Measurements from ENCODE around the gene ANK2. TPM values are rescaled to one million over a fixed set of nuclear protein-coding genes. Genes with fewer than 3 reads are reported as not detected.

The ANK2 gene
- total and polyA plus RNA-seq, 5 donors, result 78.6 to 377 (median 335) TPM

DNA sequence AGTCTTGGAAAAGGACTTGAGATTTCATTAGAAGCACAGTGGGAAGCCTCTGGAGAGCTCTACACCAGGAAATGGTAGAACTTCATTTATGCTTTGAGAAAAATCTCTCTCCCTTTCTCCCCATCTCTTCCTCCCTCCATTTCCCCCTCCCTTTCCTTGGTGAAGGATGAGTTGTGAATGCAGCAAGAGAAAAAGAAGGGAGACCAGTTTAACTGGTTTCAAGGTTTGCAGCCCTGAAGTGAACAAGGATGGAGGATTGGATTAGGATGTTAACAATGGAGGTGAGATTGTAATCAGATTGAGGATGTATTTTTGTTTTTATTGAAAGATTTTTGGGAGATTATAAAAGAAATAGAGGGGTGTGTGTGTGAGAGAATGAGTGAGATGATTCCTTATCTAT lies 99.5 kb downstream of the ANK2 start:
- Histone ChIP-seq H3K27me3 (ENCODE audit: control insufficient read depth, insufficient read depth) (no peaks in the 10 kb centered on the region), H3K4me1 (ENCODE audit: control insufficient read depth, insufficient read depth, low read length) (peaks cover 6% of the 10 kb centered on the region), H3K9me3 (ENCODE audit: control insufficient read depth, low read length) (no peaks in the 10 kb centered on the region), H3K27ac (ENCODE audit: low read length) (no peak overlapping the region), H3K4me3 (ENCODE audit: low read length) (no peak overlapping the region)
- ATAC-seq (no peak), DNase-seq (no peak)
- intact Hi-C loops (cut with DNase I), result no loop called here

DNA sequence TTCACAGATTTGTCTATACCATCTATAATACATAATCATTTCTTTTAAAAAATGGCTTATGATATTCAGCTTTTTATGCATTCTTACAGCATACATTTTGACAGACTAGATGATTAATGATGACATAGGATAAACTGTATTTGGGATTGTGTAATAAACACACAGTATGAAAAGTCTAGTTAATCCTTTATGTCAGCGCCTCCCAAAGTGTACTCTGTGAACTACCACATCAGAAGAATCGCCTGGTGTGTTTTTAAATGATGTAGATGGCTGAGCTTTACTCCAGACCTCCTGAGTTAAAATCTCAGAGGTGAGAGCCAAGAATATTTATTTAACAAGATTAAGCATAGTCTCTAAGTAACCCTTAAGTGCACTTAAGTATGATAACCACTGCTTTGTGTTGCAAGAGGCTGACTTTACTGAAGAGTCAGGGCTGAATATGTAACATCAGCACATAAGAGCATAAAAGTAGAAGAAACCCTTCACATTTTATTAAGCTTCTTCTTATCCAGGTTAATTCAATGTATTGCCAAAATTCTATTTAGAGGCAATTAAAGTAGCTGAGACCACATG lies 104.2 kb downstream of the ANK2 start:
- H3K27ac ChIP-seq (ENCODE audit: low read length), result no peak overlapping the region
- no peak for DNase-seq
- no peak overlapping the region for H3K4me3 ChIP-seq (ENCODE audit: low read length)
- no peak for ATAC-seq
- H3K27me3 ChIP-seq (ENCODE audit: control insufficient read depth, insufficient read depth), result no peaks in the 10 kb centered on the region
- intact Hi-C loops (cut with DNase I), result no loop called here
- H3K4me1 ChIP-seq (ENCODE audit: control insufficient read depth, insufficient read depth, low read length), result peaks cover 3% of the 10 kb centered on the region
- H3K9me3 ChIP-seq (ENCODE audit: control insufficient read depth, low read length), result no peaks in the 10 kb centered on the region
- 63% methylated on average over 2 of the region's 2 CpGs for WGBS

DNA sequence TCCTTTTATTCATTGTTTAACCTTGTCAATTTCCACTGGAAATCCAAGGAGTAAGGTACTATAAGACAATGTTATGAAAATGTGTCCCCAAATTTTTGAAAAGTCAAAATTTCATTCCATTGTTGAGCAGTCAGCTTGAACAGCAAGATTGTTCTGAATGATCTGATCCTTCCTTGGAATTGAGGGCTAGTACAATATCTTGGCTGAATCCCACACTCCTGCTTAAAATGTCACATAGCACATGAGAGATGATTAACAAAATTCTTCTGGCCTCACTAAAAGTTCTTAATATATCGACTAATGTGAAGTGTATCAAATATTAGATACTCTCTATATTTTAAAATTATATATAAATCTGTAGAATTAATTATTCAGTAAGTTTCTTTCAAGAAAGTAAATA lies 104.8 kb downstream of the ANK2 start:
- Histone ChIP-seq H3K4me3 (ENCODE audit: low read length) (no peak overlapping the region), H3K27me3 (ENCODE audit: control insufficient read depth, insufficient read depth) (no peaks in the 10 kb centered on the region), H3K9me3 (ENCODE audit: control insufficient read depth, low read length) (no peaks in the 10 kb centered on the region), H3K4me1 (ENCODE audit: control insufficient read depth, insufficient read depth, low read length) (peaks cover 3% of the 10 kb centered on the region), H3K27ac (ENCODE audit: low read length) (no peak overlapping the region)
- WGBS, result 53% methylated on average over 1 of the region's 1 CpG
- DNase-seq, result no peak
- intact Hi-C loops (cut with DNase I), result no loop called here
- ATAC-seq, result peak in 1 of 2 donors; percentile 55

DNA sequence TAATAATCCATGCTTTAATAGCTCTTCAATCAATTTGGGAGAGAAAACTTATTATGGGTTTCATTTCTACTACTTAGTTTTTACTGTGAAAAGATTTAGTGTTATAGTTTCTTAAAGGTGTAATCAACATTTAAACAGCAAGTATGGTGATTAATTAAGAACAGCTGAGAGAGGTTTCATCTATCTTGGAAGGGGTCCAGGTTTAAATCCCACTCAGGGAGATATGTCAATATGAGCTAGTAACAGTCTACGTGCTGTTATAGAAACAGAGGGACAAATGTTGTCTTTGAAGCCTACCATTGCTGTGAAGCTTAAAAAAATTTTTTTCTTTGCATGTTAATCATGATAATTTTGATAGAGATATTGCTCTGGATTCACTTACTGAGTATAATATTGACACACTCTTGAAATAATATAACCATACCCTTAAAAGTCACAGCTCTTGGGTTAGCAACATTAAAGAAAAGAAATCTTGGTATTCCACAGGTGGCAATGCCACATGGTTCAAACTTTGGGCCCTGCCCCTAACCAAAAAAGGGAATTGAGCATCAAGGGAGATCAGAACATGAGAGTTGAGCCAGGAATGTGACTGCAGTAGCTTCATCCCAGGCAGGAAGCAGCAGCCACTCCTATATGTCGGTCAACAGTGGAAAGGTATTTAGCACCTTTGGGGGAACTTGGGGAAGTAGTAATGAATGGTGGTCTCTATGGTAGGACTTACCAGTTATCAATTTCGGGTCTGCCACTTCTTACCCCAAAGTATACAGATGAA lies 107.8 kb downstream of the ANK2 start:
- intact Hi-C loops (cut with DNase I), result no loop called here
- Histone ChIP-seq H3K4me3 (ENCODE audit: low read length) (no peak overlapping the region), H3K9me3 (ENCODE audit: control insufficient read depth, low read length) (no peaks in the 10 kb centered on the region), H3K4me1 (ENCODE audit: control insufficient read depth, insufficient read depth, low read length) (peaks cover 3% of the 10 kb centered on the region), H3K27ac (ENCODE audit: low read length) (no peak overlapping the region), H3K27me3 (ENCODE audit: control insufficient read depth, insufficient read depth) (no peaks in the 10 kb centered on the region)
- 26% methylated on average over 3 of the region's 3 CpGs for WGBS
- ATAC-seq (no peak), DNase-seq (no peak)

DNA sequence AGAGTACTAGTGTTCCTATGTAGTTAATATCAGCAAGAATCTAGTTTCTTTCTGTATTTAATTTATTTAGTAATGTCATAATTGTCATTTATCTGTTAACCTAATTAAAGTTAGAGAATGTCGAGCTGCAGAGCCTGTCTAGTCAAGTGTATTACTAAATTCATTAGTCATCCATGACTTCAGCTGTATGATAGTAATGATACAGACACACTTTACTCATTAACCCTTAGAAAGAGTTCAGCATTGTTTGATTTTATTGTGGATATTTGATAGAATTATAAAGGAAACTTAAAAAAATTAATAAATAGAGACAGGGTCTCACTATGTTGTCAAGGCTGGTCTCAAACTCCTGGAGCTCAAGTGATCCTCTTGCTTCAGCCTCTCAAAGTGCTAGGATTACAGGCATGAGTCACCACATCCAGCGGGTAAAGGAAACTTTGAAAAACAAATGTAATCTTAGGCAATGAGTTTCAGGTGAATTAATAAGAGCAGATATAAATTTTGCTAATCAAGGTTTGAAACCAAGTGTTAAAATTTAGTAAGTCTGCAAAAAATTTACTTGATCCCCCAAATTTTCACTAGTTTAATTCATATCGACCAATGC lies 110.6 kb downstream of the ANK2 start:
- DNase-seq, result no peak

DNA sequence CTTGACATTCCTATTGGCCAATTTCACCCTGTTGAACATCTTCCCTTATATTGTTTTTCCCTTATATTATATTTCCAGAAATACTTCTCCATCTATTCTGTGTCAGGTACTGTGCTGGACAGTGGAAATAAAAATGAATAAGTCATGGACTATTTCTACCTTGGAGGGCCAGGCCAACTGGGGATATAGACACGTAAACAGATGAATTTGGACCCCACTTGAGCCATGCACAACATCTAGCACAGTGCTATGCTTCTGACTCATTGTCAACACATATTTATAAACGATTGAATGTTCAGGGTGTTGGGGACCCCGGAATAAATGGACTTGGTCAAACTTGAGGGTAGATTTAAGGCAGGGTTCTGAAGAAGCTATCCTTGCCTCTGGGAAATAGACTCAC lies 111.1 kb downstream of the ANK2 start:
- DNase-seq (no peak), ATAC-seq (no peak)
- Histone ChIP-seq H3K27ac (ENCODE audit: low read length) (no peak overlapping the region), H3K4me3 (ENCODE audit: low read length) (no peak overlapping the region), H3K9me3 (ENCODE audit: control insufficient read depth, low read length) (no peaks in the 10 kb centered on the region), H3K4me1 (ENCODE audit: control insufficient read depth, insufficient read depth, low read length) (peaks cover 2% of the 10 kb centered on the region), H3K27me3 (ENCODE audit: control insufficient read depth, insufficient read depth) (no peaks in the 10 kb centered on the region)
- intact Hi-C loops (cut with DNase I), result no loop called here
- WGBS, result 86% methylated on average over 3 of the region's 3 CpGs

More for the DNA sequence above, 110.6 kb downstream of the ANK2 start:
- ATAC-seq, result no peak
- no peaks in the 10 kb centered on the region for H3K27me3 ChIP-seq (ENCODE audit: control insufficient read depth, insufficient read depth)
- no peak overlapping the region for H3K4me3 ChIP-seq (ENCODE audit: low read length)
- 82% methylated on average over 3 of the region's 3 CpGs for WGBS
- peaks cover 2% of the 10 kb centered on the region for H3K4me1 ChIP-seq (ENCODE audit: control insufficient read depth, insufficient read depth, low read length)
- no peaks in the 10 kb centered on the region for H3K9me3 ChIP-seq (ENCODE audit: control insufficient read depth, low read length)
- no peak overlapping the region for H3K27ac ChIP-seq (ENCODE audit: low read length)
- intact Hi-C loops (cut with DNase I), result no loop called here

DNA sequence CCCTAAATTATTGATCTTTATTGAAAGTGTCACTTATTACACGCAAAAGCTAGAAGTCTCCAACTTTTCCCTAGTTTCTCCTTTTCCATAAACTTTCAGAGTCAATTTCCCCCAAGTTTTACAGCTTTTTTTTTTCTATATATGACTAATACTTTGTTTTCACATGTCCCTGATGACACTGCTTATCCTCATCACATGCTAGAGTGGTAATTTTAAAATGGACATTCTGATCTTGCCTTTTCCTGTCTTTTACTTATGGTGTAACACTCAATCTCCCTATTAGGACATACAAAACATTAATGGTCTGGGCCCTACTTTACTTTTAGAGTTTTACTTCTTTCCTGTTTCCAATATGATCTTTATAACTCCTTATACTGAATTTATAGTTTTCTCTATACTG lies 112.6 kb downstream of the ANK2 start:
- 97% methylated on average over 1 of the region's 1 CpG for WGBS
- ATAC-seq, result no peak
- Histone ChIP-seq H3K4me1 (ENCODE audit: control insufficient read depth, insufficient read depth, low read length) (peaks cover 2% of the 10 kb centered on the region), H3K9me3 (ENCODE audit: control insufficient read depth, low read length) (no peaks in the 10 kb centered on the region), H3K27me3 (ENCODE audit: control insufficient read depth, insufficient read depth) (no peaks in the 10 kb centered on the region), H3K27ac (ENCODE audit: low read length) (no peak overlapping the region), H3K4me3 (ENCODE audit: low read length) (no peak overlapping the region)
- DNase-seq, result no peak
- intact Hi-C loops (cut with DNase I), result no loop called here

DNA sequence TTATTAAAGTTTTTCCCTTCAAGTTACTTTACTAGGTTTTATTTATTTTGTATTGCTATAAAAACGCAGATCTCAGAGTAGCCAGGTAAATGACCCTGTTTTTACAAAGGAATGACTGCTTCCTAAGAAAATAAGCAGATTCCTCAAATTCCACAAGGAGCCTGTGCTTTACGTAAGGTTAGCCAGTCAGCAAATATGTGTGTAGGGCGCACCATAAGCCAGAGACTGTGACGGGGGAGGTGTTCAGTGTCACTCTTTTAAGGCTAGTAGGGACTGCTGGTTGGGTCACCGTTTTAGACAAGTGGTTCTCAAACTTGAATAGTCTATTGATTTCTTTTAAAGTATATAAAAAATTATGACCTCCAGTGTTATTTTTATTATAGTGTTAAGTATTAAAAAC lies 119.9 kb downstream of the ANK2 start:
- no peaks in the 10 kb centered on the region for H3K27me3 ChIP-seq (ENCODE audit: control insufficient read depth, insufficient read depth)
- DNase-seq (no peak), ATAC-seq (no peak)
- 64% methylated on average over 5 of the region's 5 CpGs for WGBS
- intact Hi-C loops (cut with DNase I), result no loop called here
- peaks cover 1% of the 10 kb centered on the region for H3K4me1 ChIP-seq (ENCODE audit: control insufficient read depth, insufficient read depth, low read length)
- no peak overlapping the region for H3K4me3 ChIP-seq (ENCODE audit: low read length)
- no peak overlapping the region for H3K27ac ChIP-seq (ENCODE audit: low read length)
- no peaks in the 10 kb centered on the region for H3K9me3 ChIP-seq (ENCODE audit: control insufficient read depth, low read length)

DNA sequence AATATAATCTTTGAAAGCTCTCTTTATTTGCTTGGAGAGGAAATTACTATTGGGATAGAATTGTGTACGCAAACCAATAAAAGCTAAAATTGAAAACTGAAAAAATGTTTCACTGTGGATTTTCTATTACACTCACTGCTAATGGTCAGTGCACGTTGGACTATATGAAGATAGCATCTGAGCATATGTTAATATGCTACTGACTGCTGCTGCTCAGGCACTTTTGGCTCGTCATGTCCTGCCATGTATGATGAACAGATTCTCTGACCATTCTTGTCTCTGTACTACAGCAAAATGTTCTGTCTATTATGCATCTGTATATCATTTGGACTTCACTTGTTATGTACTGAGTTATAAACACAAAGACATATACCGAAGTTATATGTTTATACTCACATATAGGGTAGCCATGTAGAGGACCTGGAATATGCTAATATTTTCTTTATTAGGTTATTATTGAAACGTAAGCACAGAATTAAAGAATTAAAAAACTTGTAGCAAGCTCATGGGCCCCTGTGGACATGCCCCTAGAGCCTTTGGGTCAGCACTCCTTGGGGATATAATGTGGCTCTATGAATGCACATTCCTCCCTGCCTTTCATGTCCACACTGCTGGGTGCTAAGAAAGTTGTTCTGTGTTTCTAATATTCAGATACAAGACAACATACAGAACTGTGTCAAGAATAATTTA lies 120.8 kb downstream of the ANK2 start:
- Histone ChIP-seq H3K4me1 (ENCODE audit: control insufficient read depth, insufficient read depth, low read length) (peaks cover 1% of the 10 kb centered on the region), H3K9me3 (ENCODE audit: control insufficient read depth, low read length) (no peaks in the 10 kb centered on the region), H3K27me3 (ENCODE audit: control insufficient read depth, insufficient read depth) (no peaks in the 10 kb centered on the region), H3K27ac (ENCODE audit: low read length) (no peak overlapping the region), H3K4me3 (ENCODE audit: low read length) (no peak overlapping the region)
- ATAC-seq (peak in 1 of 2 donors; percentile 38), DNase-seq (no peak)
- intact Hi-C loops (cut with DNase I), result no loop called here
- 72% methylated on average over 5 of the region's 5 CpGs for WGBS

DNA sequence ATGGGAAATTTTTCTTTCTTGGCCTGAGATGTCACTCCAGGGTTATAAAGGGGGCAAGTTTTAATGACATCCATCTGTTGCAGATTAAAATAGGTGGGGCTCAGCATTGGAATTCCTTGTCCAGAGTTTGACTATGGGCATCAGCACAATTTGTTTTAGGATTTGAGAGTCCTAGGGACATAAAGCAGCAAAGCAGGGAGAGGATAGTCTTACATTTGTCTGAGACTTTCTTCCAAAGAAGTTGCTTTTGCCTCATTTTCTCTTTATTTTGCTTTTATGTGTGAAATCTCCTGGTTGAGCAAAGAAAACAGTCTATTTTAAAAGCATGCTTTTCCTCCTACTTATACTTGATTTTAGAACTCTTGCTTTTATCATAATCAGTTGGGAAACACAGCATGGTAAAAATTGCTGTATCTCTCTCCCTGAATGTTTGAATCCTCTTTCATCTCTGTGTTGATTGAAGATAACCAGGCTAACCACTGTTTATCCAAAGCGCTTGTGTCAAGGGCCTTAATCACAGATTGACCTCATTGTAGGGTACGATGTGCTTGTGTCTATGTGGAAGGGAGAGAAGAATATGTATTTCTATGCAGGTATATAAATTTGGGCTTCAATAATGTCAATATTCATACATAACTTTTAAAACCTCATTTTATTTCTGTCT lies 121.5 kb downstream of the ANK2 start:
- Histone ChIP-seq H3K4me3 (ENCODE audit: low read length) (no peak overlapping the region), H3K4me1 (ENCODE audit: control insufficient read depth, insufficient read depth, low read length) (peaks cover 1% of the 10 kb centered on the region), H3K9me3 (ENCODE audit: control insufficient read depth, low read length) (no peaks in the 10 kb centered on the region), H3K27me3 (ENCODE audit: control insufficient read depth, insufficient read depth) (no peaks in the 10 kb centered on the region), H3K27ac (ENCODE audit: low read length) (no peak overlapping the region)
- intact Hi-C loops (cut with DNase I), result no loop called here
- DNase-seq (no peak), ATAC-seq (no peak)
- 36% methylated on average over 2 of the region's 2 CpGs for WGBS

All from right cardiac atrium (tissue), 5 donors.